Skin of body (tissue), 2 donors: ENCODE data around the gene SRR. TPM values are rescaled to one million over a fixed set of nuclear protein-coding genes. Genes with fewer than 3 reads are reported as not detected.
"Not testable (repeated sequence)": the region's sequence is repeated elsewhere in the genome, so short reads cannot be mapped to it uniquely, and the experiment has no call there.

Experiments used
- DNase-seq: peaks from one replicate; lab custom pipeline; 2025; lab: John Stamatoyannopoulos, UW
- total RNA-seq: library from RNA; depleted of rRNA; stranded (reverse); fragments of >200 nt; gene quantifications from one replicate; pipeline ENCODE4 v1.2.3, GENCODE V29; 2014

SRR gene
- total RNA-seq, 1 donor from 2014 or later = 12.1 TPM

DNA sequence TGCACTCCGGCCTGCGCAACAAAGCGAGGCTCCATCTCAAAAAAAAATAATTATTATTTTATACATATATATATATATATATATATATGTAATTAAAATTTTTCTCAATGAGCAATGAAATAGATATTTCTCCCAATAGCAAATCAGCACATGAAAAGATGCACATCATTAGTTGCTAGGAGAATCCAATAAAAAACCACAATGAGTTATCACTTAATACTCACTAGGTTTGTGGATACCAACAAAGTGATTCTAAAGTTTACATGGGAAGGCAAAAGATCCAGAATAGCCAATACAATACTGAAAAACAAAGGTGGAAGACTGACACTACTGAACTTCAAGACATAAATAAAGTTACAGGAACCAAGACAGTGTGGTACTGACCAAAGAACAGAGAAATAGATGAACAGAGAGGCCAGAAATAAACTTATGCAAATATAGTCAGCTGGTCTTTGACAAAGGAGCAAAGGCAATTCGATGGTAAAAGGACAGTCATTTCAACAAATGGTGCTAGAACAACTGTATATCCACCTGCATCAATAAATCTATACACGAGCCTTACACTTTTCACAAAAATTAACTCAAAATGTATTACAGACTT, 13.8 kb upstream of the SRR start:
- DNase-seq = no peak

DNA sequence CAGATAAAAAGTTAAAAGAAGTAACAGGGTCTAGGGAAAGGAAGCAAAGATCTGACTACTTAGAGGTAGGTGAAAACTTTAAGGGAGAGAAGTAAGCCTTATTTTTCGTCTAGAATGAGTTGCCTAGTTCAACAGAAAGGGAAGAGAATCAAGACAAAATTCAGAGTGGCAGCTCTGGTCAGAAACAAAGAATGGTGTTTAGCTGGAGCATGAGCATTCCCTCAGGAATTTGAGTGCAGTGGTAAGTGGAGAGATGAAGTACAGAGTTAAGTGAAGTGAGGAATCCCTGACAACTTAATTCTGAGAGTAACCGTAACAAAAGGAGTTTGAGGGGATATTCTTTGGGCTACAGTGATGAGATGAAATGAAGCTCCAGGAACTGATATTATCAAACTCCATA, 11.7 kb upstream of the SRR start:
- no peak for DNase-seq

- DNase-seq = no peak
Observed at GRCh38 chr17:2295575-2295974, 8.2 kb upstream of the SRR start.

DNA sequence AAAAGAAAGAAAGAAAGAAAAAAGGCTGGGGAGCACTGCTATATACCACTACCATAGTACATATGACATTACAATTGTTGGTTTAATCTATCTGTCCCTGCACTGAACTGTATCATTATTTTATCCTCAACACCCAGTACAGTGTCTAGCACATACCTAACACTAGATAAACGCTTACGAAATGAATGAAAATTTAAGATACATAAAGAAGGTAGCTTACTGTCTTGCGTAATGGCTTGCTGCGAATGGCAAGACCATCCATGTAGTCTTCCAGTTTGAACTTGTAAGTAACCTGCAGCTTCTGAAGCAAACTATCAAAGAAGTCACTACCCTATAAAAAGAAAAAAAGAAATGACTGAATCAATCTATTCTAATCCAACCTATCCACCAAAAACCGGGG, 6.7 kb upstream of the SRR start:
- no peak for DNase-seq

- DNase-seq = no peak
Observed at GRCh38 chr17:2299136-2299535, 4.6 kb upstream of the SRR start.

GRCh38 chr17:2299756-2300155, 4.0 kb upstream of the SRR start:
- no peak for DNase-seq

DNA sequence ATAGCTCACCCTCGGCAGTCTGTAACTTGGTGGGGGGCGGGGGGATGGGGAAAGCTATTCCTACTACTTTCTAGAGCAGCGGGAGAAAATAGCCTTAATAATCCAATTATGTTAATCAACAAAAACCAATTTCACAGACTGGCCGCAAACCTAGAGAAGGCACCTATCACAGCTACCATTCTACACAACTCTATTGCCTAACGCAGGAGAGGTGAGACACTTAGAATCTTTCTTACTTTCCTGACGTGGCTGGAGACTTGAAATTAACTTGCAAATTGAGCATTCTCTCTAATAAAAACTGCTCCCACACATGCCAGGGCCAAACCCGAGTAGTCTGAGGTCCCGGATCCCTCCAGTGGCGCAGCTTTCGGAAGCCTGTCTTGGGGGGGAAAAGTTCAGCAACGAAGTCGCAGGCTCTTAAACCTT, 959 bp upstream of the SRR start:
- DNase-seq = no peak

DNA sequence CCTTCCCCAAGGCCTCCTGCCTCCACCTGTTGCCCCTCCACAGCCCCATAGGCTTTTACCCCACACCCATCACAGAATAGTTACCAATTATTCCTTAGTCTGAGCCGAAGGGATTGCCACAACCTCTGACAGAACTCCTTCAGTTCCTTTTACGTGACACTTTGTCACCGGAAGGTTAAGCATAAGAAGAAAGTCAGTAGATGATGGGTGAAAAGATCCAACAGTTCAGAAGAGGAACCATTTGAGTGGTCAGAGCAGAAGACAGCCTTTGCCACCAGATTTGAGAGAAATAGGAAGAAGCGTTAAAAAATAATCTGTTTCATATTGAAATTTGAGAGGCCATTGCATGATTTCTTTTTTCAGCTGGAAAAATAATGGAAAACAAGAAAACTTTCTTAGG, 1.2 kb downstream of the SRR start:
- DNase-seq = no peak

DNA sequence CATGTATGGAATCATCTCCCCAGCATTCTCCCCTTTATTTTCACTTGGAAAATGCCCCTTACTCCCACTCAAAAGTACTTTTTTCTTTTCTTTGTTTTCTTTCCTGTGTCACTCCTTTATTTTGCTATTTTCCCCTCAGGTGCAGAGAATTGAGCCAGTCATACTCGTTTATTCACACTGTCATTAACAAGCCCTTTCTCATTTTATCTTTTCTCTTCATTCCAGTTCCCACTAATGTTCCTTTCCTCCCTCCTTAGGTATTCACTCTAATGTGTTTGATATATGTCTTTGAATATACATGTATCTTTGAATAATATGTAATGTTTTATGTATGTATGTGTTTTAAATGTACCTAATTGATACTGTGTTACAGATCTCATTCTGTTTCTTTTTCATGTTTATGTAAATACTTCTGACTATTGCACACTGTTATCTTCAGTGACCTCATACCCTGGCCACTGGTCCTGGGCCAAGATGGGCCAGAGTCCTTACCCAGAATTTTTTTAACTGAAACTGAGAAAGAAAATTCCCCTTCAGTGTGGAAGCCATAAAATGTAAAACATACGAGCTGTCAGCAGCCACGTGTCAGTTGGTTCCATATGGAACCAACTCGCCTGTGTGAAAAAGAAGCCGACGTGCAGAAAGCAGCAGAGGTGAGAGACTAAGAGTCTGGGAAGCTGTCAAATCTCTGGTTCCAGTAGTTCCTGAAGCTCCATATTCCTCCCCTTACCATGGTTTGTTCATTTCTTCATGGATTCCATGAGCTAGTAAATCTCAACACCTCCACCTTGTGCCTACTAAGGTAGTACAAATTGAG, 5.8 kb downstream of the SRR start:
- DNase-seq = no peak

GRCh38 chr17:2312736-2313135, 9.0 kb downstream of the SRR start:
- no peak for DNase-seq

DNA sequence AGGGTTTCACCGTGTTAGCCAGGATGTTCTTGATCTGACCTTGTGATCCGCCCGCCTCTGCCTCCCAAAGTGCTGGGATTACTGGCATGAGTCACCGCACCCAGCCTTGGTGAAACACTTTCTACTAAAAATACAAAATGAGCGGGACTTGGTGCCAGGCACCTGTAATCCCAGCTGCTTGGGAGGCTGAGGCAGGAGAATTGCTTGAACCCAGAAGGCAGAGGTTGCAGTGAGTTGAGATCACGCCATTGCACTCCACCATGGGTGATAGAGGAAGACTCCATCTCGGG, 13.1 kb downstream of the SRR start:
- DNase-seq = not testable (repeated sequence)

- no peak for DNase-seq
Observed at GRCh38 chr17:2317796-2318195, 14.0 kb downstream of the SRR start.

DNA sequence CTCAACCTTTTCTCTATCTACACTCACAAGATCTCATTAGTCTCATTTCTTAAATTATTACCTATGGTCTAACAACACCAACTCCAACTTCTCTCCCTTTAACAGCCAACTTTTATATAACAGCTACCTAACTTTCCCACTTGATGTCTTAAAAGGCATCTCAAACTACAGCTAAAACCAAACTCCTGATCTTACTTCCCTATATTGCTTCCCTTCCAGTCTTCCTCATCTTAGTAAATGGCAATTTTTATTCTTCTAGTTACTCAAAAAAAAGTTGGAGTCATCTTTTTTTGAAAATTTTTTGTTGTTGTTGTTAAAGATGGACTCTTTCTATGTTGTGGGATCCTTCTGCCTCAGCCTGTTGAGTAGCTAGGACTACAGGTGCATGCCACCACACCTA, 15.3 kb downstream of the SRR start:
- no peak for DNase-seq

GRCh38 chr17:2321399-2321798, 17.6 kb downstream of the SRR start:
- DNase-seq = no peak

- no peak for DNase-seq
Observed at GRCh38 chr17:2323629-2324314, 20.0 kb downstream of the SRR start.

DNA sequence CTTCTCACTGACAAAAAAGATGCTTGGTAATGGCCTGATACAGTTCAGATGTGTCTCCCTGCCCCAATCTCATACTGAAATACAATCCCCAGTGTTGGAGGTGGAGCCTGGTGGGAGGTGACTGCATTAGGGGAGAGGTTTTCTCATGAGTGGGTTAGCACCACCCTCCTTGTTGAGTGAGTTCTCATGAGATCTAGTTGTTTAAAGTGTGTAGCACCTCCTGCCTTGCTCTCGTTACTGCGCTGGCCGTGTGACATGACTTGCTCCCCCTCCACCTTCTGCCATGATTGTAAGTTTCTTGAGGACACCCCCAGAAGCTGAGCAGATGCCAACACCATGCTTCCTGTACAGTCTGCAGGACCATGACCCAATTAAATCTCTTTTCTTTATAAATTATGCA, 27.6 kb downstream of the SRR start:
- DNase-seq = no peak

DNA sequence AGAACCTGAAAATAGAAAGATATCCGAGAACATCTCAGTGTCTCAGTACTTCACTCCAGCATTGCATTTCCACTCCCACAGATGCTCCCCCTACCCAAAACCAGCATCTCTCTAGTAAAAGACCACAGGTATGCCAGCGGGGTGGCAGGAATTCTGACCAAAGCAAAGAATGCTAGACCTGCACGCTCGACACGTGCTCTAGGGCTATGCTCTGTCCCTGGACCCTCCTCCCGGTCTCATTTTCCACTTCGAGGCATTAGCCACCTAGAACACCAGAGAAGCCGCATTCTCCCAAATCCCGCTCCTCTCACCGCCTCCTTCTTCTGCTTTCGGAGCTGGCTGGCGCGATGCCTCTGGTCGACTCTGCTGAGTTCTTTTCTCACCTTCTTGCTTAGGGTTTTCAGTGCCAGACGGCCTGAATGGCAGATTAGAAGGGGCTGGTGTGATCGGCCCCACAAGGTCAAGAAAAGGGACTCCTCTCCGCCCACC, 32.0 kb downstream of the SRR start:
- DNase-seq = no peak

DNA sequence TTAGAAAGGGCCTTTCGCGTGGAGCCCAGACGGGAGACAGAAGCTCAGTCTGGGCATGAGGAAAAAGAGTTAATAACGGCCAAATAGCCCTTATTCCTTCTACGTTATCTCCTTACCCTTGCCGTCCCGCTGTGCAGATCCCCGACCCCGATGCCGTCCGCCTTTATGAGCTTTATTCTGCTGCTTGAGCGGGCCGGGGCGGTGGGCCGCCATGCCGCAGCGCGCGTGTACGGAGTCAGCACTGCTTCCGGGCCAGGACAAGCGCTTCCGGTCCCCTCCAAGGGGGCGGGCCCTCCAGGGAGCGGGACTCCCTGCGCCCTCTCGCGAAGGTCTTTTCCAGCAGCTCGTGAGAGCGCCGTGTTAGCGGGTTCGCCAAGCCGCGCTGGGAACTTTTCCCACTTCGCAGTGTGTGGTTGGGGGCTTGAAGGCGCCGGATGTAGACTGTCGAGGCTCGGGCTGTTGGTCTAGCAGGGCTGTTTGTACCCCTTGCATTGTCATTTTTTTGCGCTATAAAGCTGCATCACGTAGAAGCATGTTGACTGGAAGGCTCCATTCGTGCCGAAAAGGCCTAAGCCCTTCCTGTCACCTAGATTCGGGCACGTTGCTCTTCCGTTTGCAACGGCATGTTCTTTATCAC, 32.6 kb downstream of the SRR start, which contains the start of gene TSR1:
Gene TSR1 (minus strand): TSS at position 243 of the 637 bp plus-strand sequence. CDS start 30 bp downstream, at position 213.
- DNase-seq = peak; percentile 89

DNA sequence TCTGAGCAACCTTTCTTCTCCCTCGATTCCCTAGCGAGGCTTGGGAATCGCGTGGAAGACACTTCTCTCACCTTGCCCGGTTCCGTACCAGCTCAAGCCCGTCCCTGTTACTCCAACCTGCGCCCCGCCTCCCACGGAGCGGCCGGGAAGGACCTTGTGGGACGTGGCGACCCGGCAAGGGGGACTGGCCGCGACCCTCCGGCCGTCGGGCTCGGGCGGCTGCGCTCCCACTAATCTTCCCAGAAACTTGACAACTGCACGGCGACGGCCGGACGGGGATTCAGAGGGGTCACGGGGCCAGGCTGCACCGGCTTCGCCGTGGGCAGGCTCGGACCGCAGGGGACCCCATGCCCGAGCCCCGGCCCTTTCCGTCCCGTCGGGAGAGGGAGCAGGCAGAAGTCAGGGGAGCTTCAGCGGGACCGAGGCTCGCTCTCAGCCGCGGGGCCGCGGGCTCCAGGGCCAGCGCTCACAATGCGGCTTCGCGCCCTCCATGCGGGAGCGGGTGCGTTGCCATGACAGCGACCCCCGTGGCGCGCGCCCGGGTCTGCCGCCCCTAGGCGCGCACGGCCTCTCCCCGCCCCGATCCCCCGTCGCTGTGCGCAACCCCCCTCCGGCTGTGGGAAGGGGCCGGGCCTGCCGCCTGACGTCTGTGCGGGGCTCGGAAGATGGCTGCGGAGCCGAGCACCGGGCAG, 33.2 kb downstream of the SRR start, which contains the start of gene SGSM2:
Gene SGSM2 (plus strand): TSS at position 650 of the 692 bp plus-strand sequence. CDS start 188 bp downstream, outside the sequence.
- DNase-seq = peak; percentile 62

DNA sequence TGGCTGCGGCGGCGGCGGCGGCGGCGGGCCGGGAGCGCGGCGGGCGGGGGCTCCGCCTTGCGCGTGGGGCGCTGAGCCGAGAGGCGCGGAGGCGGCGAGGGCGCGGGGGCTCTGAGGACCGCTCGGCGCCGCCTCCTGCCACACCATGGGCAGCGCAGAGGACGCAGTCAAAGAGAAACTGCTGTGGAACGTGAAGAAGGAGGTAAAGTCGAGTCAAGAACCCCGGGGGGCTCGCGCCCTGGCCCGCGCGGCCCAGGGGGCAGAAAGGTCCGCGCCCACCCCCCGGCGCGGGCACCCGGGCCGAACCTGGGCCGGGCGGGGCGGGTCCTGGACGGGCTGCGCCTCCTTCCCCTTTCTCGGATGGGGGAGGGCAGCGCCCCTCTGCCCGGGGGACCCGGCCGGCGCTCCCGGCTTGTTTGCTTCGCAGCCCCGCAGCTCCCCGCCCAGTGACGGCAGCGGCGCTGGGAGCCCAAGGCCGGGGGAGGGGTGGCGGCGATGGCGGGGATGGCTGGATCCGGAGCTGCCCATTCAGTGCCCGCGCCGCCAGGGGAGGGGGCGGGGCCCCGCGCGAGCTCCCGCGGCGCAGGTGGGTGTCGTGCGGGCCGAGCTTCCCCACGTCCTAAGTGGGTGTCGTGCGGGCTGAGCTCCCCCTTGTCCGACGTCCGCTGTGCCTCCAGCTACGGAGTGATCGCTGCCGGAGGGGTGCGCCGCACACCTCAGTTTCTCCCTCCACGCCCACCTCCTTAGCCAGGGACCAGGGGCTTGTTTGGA, 34.0 kb downstream of the SRR start:
- DNase-seq = no peak

- DNase-seq = no peak
Observed at GRCh38 chr17:2338315-2338657, 34.5 kb downstream of the SRR start.
